Peyer's patch (tissue), 4 donors: ENCODE data around the gene CEP164. TPM values are rescaled to one million over a fixed set of nuclear protein-coding genes. Genes with fewer than 3 reads are reported as not detected.
"Not testable (repeated sequence)": the region's sequence is repeated elsewhere in the genome, so short reads cannot be mapped to it uniquely, and the experiment has no call there.

Experiments
- DNase-seq, 3 donors: peaks; one replicate each; pipeline ENCODE4 v3.0.0-alpha.2; 2017 to 2019
- H3K27ac ChIP-seq, 4 donors: fragments of 200-600 bp; sonication (generic); one replicate each; pipeline ENCODE4 v1.5.1; 2016 to 2019
- H3K27me3 ChIP-seq, 2 donors: fragments of 200-600 bp; sonication (generic); one replicate each; pipeline ENCODE4 v1.5.1; 2019
- H3K36me3 ChIP-seq, 3 donors: fragments of 200-600 bp; sonication (generic); one replicate each; pipeline ENCODE4 v1.5.1; 2016 to 2019
- H3K4me1 ChIP-seq, 4 donors: fragments of 200-600 bp; sonication (generic); one replicate each; pipeline ENCODE4 v1.5.1; 2016 to 2019
- H3K4me3 ChIP-seq, 4 donors: fragments of 200-600 bp; sonication (generic); 1 replicate in 3 of 4; 2 replicates in 1 of 4; pipeline ENCODE4 v1.5.1; 2016 to 2019; ENCODE audit warnings: mild to moderate bottlenecking in 1 of 4
- H3K9me3 ChIP-seq, 4 donors: fragments of 200-600 bp; sonication (generic); one replicate each; pipeline ENCODE4 v1.5.1; 2016 to 2019; ENCODE audit warnings: mild to moderate bottlenecking in 1 of 4
- POLR2A ChIP-seq, 2 donors: fragments of 450-650 bp; IDR thresholded peaks; one replicate each; pipeline ENCODE4 v1.5.1; 2017; ENCODE audit warnings: antibody characterized with exemption in 2 of 2, mild to moderate bottlenecking in 2 of 2, moderate library complexity in 2 of 2
- total RNA-seq, 4 donors: library from RNA; depleted of rRNA; stranded (reverse); fragments of >200 nt; gene quantifications; one replicate each; pipeline ENCODE4 v1.1.0, GENCODE V29; 2016
- TF ChIP-seq, protein P1 (sequence below), 6 experiments: fragments of 450-650 bp in 4 of 6; fragments of 200-600 bp in 2 of 6; sonication (generic) in 1 of 6; IDR thresholded peaks; one replicate each; pipeline ENCODE4 v1.5.1; 2017 to 2019; ENCODE audit warnings: antibody characterized with exemption in 6 of 6, mild to moderate bottlenecking in 3 of 6, moderate library complexity in 1 of 6

CEP164 gene
- total RNA-seq, 4 donors from 2014 or later = 12.3 to 45.4 (median 27.2) TPM

DNA sequence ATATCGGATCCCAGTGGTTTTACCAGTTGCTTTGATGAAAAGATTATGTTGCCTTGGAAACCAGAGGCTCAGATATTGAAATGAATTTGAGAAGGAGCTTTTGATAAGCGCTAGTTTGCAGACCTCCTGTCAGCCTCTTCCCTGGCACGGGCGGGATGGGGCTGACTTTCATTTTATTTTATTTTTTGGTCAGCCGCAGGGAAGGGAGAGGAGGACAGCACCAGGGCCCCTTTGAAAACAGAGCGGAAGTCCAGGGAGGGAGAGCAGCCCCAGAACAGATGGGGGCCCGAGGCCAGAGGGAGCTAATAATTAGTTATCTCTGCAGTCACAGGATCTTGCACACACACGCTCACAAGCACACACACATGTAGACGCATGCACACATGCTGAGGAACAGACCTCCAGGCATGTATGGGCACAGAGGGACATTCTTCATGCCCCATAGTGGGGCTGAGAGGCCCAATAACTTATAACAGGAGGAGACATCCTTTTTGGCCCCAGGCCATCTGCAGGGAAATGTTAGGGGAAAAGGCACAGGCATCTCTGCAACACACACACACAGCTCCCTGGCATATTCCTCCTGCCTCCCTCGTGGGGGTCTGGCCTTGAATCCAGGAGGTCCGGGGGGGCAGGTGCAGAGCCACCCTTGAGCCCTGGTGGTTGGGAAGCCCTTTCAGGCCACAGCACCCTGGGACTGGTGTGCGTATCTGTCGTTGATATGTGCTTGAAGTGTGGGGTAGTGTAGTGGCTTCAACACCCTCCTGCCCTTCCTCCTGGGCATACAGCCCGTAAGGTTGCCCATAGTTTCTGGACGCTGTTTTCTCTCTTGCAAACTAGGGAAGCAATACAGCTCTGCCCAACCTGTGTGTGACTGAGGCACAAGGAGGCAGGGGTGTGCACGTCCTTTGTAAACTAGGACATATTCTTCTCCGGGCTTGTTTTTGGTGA lies 117.3 kb downstream of the CEP164 start:
- no peak for DNase-seq
- Histone ChIP-seq H3K27me3 (no peaks in the 10 kb centered on the region), H3K4me1 (no peaks in the 10 kb centered on the region), H3K4me3 (no peak overlapping the region), H3K36me3 (no peaks in the 10 kb centered on the region), H3K9me3 (no peaks in the 10 kb centered on the region), H3K27ac (no peak overlapping the region)
- TF ChIP-seq, protein P1, sequence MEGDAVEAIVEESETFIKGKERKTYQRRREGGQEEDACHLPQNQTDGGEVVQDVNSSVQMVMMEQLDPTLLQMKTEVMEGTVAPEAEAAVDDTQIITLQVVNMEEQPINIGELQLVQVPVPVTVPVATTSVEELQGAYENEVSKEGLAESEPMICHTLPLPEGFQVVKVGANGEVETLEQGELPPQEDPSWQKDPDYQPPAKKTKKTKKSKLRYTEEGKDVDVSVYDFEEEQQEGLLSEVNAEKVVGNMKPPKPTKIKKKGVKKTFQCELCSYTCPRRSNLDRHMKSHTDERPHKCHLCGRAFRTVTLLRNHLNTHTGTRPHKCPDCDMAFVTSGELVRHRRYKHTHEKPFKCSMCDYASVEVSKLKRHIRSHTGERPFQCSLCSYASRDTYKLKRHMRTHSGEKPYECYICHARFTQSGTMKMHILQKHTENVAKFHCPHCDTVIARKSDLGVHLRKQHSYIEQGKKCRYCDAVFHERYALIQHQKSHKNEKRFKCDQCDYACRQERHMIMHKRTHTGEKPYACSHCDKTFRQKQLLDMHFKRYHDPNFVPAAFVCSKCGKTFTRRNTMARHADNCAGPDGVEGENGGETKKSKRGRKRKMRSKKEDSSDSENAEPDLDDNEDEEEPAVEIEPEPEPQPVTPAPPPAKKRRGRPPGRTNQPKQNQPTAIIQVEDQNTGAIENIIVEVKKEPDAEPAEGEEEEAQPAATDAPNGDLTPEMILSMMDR (IDR thresholded peaks at IDR 0.05) = no peak
- TF ChIP-seq POLR2A (IDR thresholded peaks at IDR 0.05) = no peak

DNA sequence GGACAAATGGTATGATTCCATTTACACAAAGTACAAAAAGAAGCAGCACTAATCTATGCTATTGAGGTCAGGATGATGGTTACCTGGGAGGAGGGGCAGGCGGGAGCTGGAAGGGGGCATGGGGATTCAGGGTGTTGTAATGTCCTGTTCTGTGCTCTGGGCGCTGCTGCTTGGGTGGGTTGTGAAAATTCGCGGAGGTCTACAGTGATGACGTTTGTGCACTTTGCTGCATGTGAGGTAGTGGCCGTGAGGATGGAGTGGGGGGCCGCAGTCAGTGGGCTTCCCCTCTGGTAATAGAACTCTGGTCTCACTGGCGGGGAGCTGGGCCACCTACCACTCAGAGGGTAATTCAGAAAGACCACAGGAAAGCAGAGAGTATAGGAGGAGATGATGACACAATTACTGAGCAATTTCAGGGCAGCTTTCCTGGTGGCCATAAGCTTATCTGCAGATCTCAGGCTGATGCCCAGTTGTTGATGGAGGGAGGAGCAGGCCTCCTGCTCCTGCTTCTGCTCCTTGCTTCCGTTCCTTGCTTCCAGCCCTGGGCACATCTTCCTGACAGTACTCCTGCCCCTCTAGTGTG lies 121.5 kb downstream of the CEP164 start:
- TF ChIP-seq, protein P1 (IDR thresholded peaks at IDR 0.05) = no peak
- no peak for TF ChIP-seq POLR2A (IDR thresholded peaks at IDR 0.05)
- no peak for DNase-seq
- no peak overlapping the region for H3K27ac ChIP-seq
- no peaks in the 10 kb centered on the region for H3K4me1 ChIP-seq
- H3K36me3 ChIP-seq = no peaks in the 10 kb centered on the region
- no peaks in the 10 kb centered on the region for H3K27me3 ChIP-seq
- H3K4me3 ChIP-seq = no peak overlapping the region
- no peaks in the 10 kb centered on the region for H3K9me3 ChIP-seq

- Histone ChIP-seq H3K36me3 (no peaks in the 10 kb centered on the region), H3K9me3 (no peaks in the 10 kb centered on the region), H3K27me3 (no peaks in the 10 kb centered on the region), H3K4me1 (no peaks in the 10 kb centered on the region), H3K4me3 (no peak overlapping the region), H3K27ac (no peak overlapping the region)
- TF ChIP-seq, protein P1 (IDR thresholded peaks at IDR 0.05) = no peak
- no peak for TF ChIP-seq POLR2A (IDR thresholded peaks at IDR 0.05)
- DNase-seq = no peak
Measured at GRCh38 chr11:117453886-117454563, 126.4 kb downstream of the CEP164 start.

DNA sequence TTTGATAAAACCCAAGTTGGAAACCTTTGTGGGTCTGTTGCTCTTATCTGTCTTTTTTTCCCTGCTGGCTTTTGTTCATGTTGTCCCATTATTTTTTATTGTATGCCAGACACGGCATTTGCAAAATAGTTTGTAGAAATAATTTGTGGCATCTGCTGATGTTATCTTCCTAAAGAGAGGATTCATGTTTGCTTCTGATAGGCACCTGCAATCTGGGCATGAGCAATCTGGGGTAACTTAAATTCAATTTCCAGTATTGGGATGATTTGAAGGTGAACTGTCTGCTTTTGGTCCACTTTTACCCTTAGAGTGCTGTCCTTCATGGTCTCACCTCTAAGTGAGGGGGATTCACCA lies 126.9 kb downstream of the CEP164 start:
- no peak overlapping the region for H3K4me3 ChIP-seq
- H3K36me3 ChIP-seq = no peaks in the 10 kb centered on the region
- no peaks in the 10 kb centered on the region for H3K27me3 ChIP-seq
- TF ChIP-seq POLR2A (IDR thresholded peaks at IDR 0.05) = no peak
- TF ChIP-seq, protein P1 (IDR thresholded peaks at IDR 0.05) = no peak
- no peak overlapping the region for H3K27ac ChIP-seq
- no peaks in the 10 kb centered on the region for H3K4me1 ChIP-seq
- no peak for DNase-seq
- H3K9me3 ChIP-seq = no peaks in the 10 kb centered on the region

- H3K4me1 ChIP-seq = no peaks in the 10 kb centered on the region
- no peaks in the 10 kb centered on the region for H3K27me3 ChIP-seq
- H3K4me3 ChIP-seq = no peak overlapping the region
- H3K36me3 ChIP-seq = no peaks in the 10 kb centered on the region
- no peaks in the 10 kb centered on the region for H3K9me3 ChIP-seq
- H3K27ac ChIP-seq = no peak overlapping the region
- DNase-seq = no peak
- TF ChIP-seq, protein P1 (IDR thresholded peaks at IDR 0.05) = no peak
- TF ChIP-seq POLR2A (IDR thresholded peaks at IDR 0.05) = no peak
Measured at GRCh38 chr11:117456027-117456720, 128.5 kb downstream of the CEP164 start.

GRCh38 chr11:117456721-117457029 lies 129.0 kb downstream of the CEP164 start:
- not testable (repeated sequence) for H3K4me1 ChIP-seq, H3K27me3 ChIP-seq, H3K36me3 ChIP-seq, H3K9me3 ChIP-seq, DNase-seq, H3K4me3 ChIP-seq, H3K27ac ChIP-seq
